ENCODE results near the gene MATN1.

The MATN1 gene

GRCh38 chr1:30731806-30732276, 8.5 kb upstream of the MATN1 start:
- DNase-seq (ENCODE audit: low read depth) = no peak
- TF ChIP-seq CTCF (conservative IDR thresholded peaks at IDR 0.05; ENCODE audit: control insufficient read depth, insufficient read depth, low read depth, low read length) = no peak
- H3K4me3 ChIP-seq (ENCODE audit: control insufficient read depth, low read depth, low read length) = no peak overlapping the region

GRCh38 chr1:30731109-30731805, 7.9 kb upstream of the MATN1 start:
- DNase-seq (ENCODE audit: low read depth) = no peak
- no peak overlapping the region for H3K4me3 ChIP-seq (ENCODE audit: control insufficient read depth, low read depth, low read length)
- no peak for TF ChIP-seq CTCF (conservative IDR thresholded peaks at IDR 0.05; ENCODE audit: control insufficient read depth, insufficient read depth, low read depth, low read length)

GRCh38 chr1:30730346-30731108, 7.1 kb upstream of the MATN1 start:
- no peak for DNase-seq (ENCODE audit: low read depth)
- no peak overlapping the region for H3K4me3 ChIP-seq (ENCODE audit: control insufficient read depth, low read depth, low read length)
- no peak for TF ChIP-seq CTCF (conservative IDR thresholded peaks at IDR 0.05; ENCODE audit: control insufficient read depth, insufficient read depth, low read depth, low read length)

DNA sequence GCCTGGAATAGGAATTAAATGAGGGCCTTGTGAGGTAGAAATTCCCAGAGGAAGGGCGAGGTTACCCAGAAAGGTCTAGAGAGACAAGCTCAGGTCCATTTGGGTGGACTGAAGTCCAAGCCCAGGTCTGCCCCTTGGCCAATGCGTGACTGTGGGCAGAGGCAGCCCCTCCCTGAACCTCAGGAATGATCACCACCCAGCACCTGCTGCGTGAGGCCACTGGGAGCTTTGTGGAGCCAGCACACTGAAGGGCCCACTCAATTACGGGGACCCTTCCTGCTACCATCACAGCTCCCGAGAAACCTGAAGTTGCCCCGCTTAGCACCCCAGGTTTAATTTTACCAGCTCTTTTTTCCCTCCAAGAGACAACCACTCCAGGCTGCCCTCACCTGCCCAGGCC, 6.5 kb upstream of the MATN1 start:
- no peak for DNase-seq (ENCODE audit: low read depth)
- no peak for TF ChIP-seq CTCF (conservative IDR thresholded peaks at IDR 0.05; ENCODE audit: control insufficient read depth, insufficient read depth, low read depth, low read length)
- no peak overlapping the region for H3K4me3 ChIP-seq (ENCODE audit: control insufficient read depth, low read depth, low read length)

- no peak for TF ChIP-seq CTCF (conservative IDR thresholded peaks at IDR 0.05; ENCODE audit: control insufficient read depth, insufficient read depth, low read depth, low read length)
- DNase-seq (ENCODE audit: low read depth) = no peak
- H3K4me3 ChIP-seq (ENCODE audit: control insufficient read depth, low read depth, low read length) = no peak overlapping the region
Observed at GRCh38 chr1:30728832-30729638, 5.7 kb upstream of the MATN1 start.

GRCh38 chr1:30728340-30728739, 5.0 kb upstream of the MATN1 start:
- no peak overlapping the region for H3K4me3 ChIP-seq (ENCODE audit: control insufficient read depth, low read depth, low read length)
- no peak for TF ChIP-seq CTCF (conservative IDR thresholded peaks at IDR 0.05; ENCODE audit: control insufficient read depth, insufficient read depth, low read depth, low read length)
- no peak for DNase-seq (ENCODE audit: low read depth)

Data from fibroblast of mammary gland (primary cell).